H1 (cell line): Measurements from ENCODE around the gene PLEKHM3. TPM values are rescaled to one million over a fixed set of nuclear protein-coding genes. Genes with fewer than 3 reads are reported as not detected.
A peak's percentile ranks its signal among the peaks of the same experiment; 100 is the strongest.

Experiments
- CTCF ChIA-PET: fragments of 300-600 bp; sonication (Branson Sonifier 250); formaldehyde crosslinking; loops from one replicate; lab custom pipeline; 2021; ENCODE audit not compliant: partially characterized antibody; lab: Charles Lee
- POLR2A ChIA-PET: fragments of 300-600 bp; sonication (Branson Sonifier 250); formaldehyde crosslinking; loops from one replicate; lab custom pipeline; 2021; ENCODE audit warnings: inconsistent platforms; ENCODE audit not compliant: partially characterized antibody; lab: Charles Lee
- DNase-seq, 2 experiments: peaks; one replicate each; pipeline versions ENCODE4 v3.0.0 to v3.0.0-alpha.2; 2010 to 2022; ENCODE audit warnings: low spot score in 2 of 2, low read depth in 1 of 2, mixed read lengths in 1 of 2
- FAIRE-seq: peaks from 2 replicates; lab custom pipeline; 2011; peaks lifted over from hg19 to GRCh38; lab: Jason Lieb, UNC
- H2AFZ ChIP-seq: 2 replicates; pipeline ENCODE4 v1.8.1; 2012; ENCODE audit warnings: low read length, inconsistent platforms
- H2AK5ac ChIP-seq: 2 replicates; pipeline ENCODE4 v1.6.1; 2013; ENCODE audit warnings: low read depth, low read length
- H2BK120ac ChIP-seq: replicated peaks from 2 replicates; pipeline ENCODE3; 2013; ENCODE audit warnings: low read depth, low read length, inconsistent platforms
- H2BK12ac ChIP-seq: 2 replicates; pipeline ENCODE4 v1.6.1; 2013; ENCODE audit warnings: low read depth, low read length
- H2BK15ac ChIP-seq: 2 replicates; pipeline ENCODE4 v1.6.1; 2013; ENCODE audit warnings: low read length
- H2BK20ac ChIP-seq: 2 replicates; pipeline ENCODE4 v1.6.1; 2013; ENCODE audit warnings: low read length
- H2BK5ac ChIP-seq: 2 replicates; pipeline ENCODE4 v1.6.1; 2013; ENCODE audit warnings: low read depth, low read length
- H3K14ac ChIP-seq: 2 replicates; pipeline ENCODE4 v1.6.1; 2013; ENCODE audit warnings: inconsistent platforms; ENCODE audit not compliant: insufficient read length
- H3K18ac ChIP-seq: 2 replicates; pipeline ENCODE4 v1.6.1; 2013; ENCODE audit warnings: low read length; ENCODE audit errors: extremely low read depth
- H3K23ac ChIP-seq: 2 replicates; pipeline ENCODE4 v1.6.1; 2013; ENCODE audit warnings: inconsistent platforms; ENCODE audit not compliant: insufficient read length
- H3K23me2 ChIP-seq: 2 replicates; pipeline ENCODE4 v1.6.1; 2013; ENCODE audit warnings: low read depth, low read length
- H3K27ac ChIP-seq: 2 replicates; pipeline ENCODE4 v1.6.1; 2011; ENCODE audit warnings: low read depth, low read length, inconsistent platforms
- H3K27me3 ChIP-seq, 4 experiments: replicated peaks in 1 of 4; 1 replicate in 1 of 4; 2 replicates in 3 of 4; pipeline versions ENCODE4 v1.6.1 to v1.8.1; 2011 to 2013; ENCODE audit warnings: low read length in 3 of 4, mild to moderate bottlenecking in 3 of 4, inconsistent platforms in 2 of 4, mixed read lengths in 2 of 4, moderate library complexity in 1 of 4; ENCODE audit not compliant: control insufficient read depth in 3 of 4, insufficient read depth in 3 of 4; ENCODE audit errors: extremely low read depth in 1 of 4
- H3K36me3 ChIP-seq, 4 experiments: 2 replicates each; pipeline versions ENCODE4 v1.6.1 to v1.8.1; 2011 to 2013; ENCODE audit warnings: mild to moderate bottlenecking in 4 of 4, low read length in 3 of 4, moderate library complexity in 2 of 4, control low read depth in 1 of 4, inconsistent platforms in 1 of 4; ENCODE audit not compliant: insufficient read depth in 4 of 4, control insufficient read depth in 2 of 4
- H3K4ac ChIP-seq: replicated peaks from 2 replicates; pipeline ENCODE3; 2013; ENCODE audit warnings: low read length, low read depth, mixed read lengths, inconsistent platforms; ENCODE audit not compliant: insufficient read length
- H3K4me1 ChIP-seq, 4 experiments: replicated peaks in 1 of 4; 1 replicate in 1 of 4; 2 replicates in 3 of 4; pipeline versions ENCODE4 v1.6.1 to v1.8.1; 2011 to 2013; ENCODE audit warnings: low read length in 3 of 4, inconsistent platforms in 2 of 4, mixed read lengths in 1 of 4; ENCODE audit not compliant: insufficient read depth in 4 of 4, control insufficient read depth in 3 of 4
- H3K4me2 ChIP-seq, 2 experiments: 2 replicates each; pipeline versions ENCODE4 v1.6.1 to v1.8.1; 2011 to 2013; ENCODE audit warnings: low read depth in 2 of 2, low read length in 2 of 2, control low read depth in 1 of 2, inconsistent platforms in 1 of 2, mild to moderate bottlenecking in 1 of 2; ENCODE audit not compliant: insufficient read depth in 1 of 2
- H3K4me3 ChIP-seq, 4 experiments: fragments of 200-600, 300-600 bp in 1 of 4; sonication (generic), shearing (Covaris generic), sonication (Bioruptor Twin) in 1 of 4; 2 replicates each; pipeline versions ENCODE4 v1.5.1 to v1.8.1; 2011 to 2016; ENCODE audit warnings: low read length in 4 of 4, low read depth in 3 of 4, control low read depth in 2 of 4, inconsistent platforms in 2 of 4, mild to moderate bottlenecking in 2 of 4, mixed read lengths in 1 of 4, moderate library complexity in 1 of 4; ENCODE audit not compliant: insufficient read depth in 2 of 4; ENCODE audit errors: extremely low read depth in 1 of 4
- H3K56ac ChIP-seq: replicated peaks from 2 replicates; pipeline ENCODE3; 2013; ENCODE audit warnings: low read depth, mild to moderate bottlenecking, mixed read lengths, low read length, inconsistent platforms; ENCODE audit not compliant: insufficient read length
- H3K79me1 ChIP-seq: 2 replicates; pipeline ENCODE4 v1.6.1; 2013; ENCODE audit warnings: low read depth, low read length, control low read depth
- H3K79me2 ChIP-seq, 2 experiments: 2 replicates each; pipeline versions ENCODE4 v1.6.1 to v1.8.1; 2012 to 2013; ENCODE audit warnings: low read length in 2 of 2, mild to moderate bottlenecking in 2 of 2, inconsistent platforms in 1 of 2; ENCODE audit not compliant: insufficient read depth in 2 of 2, control insufficient read depth in 1 of 2
- H3K9ac ChIP-seq, 4 experiments: replicated peaks in 1 of 4; 1 replicate in 1 of 4; 2 replicates in 3 of 4; pipeline versions ENCODE4 v1.6.1 to v1.8.1; 2011 to 2013; ENCODE audit warnings: low read depth in 3 of 4, low read length in 3 of 4, control low read depth in 2 of 4, mild to moderate bottlenecking in 2 of 4, moderate library complexity in 2 of 4, inconsistent platforms in 1 of 4; ENCODE audit errors: extremely low read depth in 1 of 4
- H3K9me3 ChIP-seq, 2 experiments: 2 replicates each; pipeline versions ENCODE4 v1.6.1 to v1.8.1; 2012 to 2013; ENCODE audit warnings: mild to moderate bottlenecking in 2 of 2, moderate library complexity in 2 of 2, control low read depth in 1 of 2, inconsistent platforms in 1 of 2, low read depth in 1 of 2, low read length in 1 of 2, mixed read lengths in 1 of 2; ENCODE audit not compliant: insufficient read depth in 2 of 2
- H4K20me1 ChIP-seq, 2 experiments: replicated peaks in 1 of 2; 2 replicates each; pipeline versions ENCODE3 to v1.8.1; 2011 to 2013; ENCODE audit warnings: inconsistent platforms in 2 of 2, low read length in 2 of 2, mild to moderate bottlenecking in 1 of 2; ENCODE audit not compliant: insufficient read depth in 2 of 2, control insufficient read depth in 1 of 2
- H4K5ac ChIP-seq: 2 replicates; pipeline ENCODE4 v1.6.1; 2013; ENCODE audit warnings: low read length, low read depth, mixed read lengths, inconsistent platforms; ENCODE audit not compliant: insufficient read length
- H4K8ac ChIP-seq: 2 replicates; pipeline ENCODE4 v1.8.0; 2013; ENCODE audit warnings: mild to moderate bottlenecking, moderate library complexity, low read length, inconsistent platforms; ENCODE audit not compliant: insufficient read depth; ENCODE audit errors: extremely low read depth
- H4K91ac ChIP-seq: replicated peaks from 2 replicates; pipeline ENCODE3; 2013; ENCODE audit warnings: low read length, mixed read lengths, inconsistent platforms; ENCODE audit not compliant: insufficient read length
- ATF2 ChIP-seq: IDR thresholded peaks from 2 replicates; pipeline ENCODE4 v1.6.1; 2012; ENCODE audit warnings: low read length, inconsistent platforms
- CBX5 ChIP-seq: fragments of 300-800, 300-1000 bp; sonication (generic); IDR thresholded peaks from 2 replicates; pipeline ENCODE4 v1.7.1; 2016; ENCODE audit warnings: antibody characterized with exemption, low read length, low read depth
- CEBPB ChIP-seq: IDR thresholded peaks from 2 replicates; pipeline ENCODE4 v1.6.1; 2012; ENCODE audit warnings: low read depth, low read length
- CREB1 ChIP-seq: IDR thresholded peaks from 2 replicates; pipeline ENCODE4 v1.6.1; 2012; ENCODE audit warnings: inconsistent platforms
- FOSL1 ChIP-seq: IDR thresholded peaks from 2 replicates; pipeline ENCODE4 v1.6.1; 2011; ENCODE audit warnings: mild to moderate bottlenecking, low read depth, low read length, moderate library complexity; ENCODE audit not compliant: insufficient read depth
- POLR2A ChIP-seq, 2 experiments: IDR thresholded peaks; 1 replicate in 1 of 2; 2 replicates in 1 of 2; pipeline ENCODE4 v1.6.1; 2011; ENCODE audit warnings: low read depth in 2 of 2, low read length in 2 of 2, mild to moderate bottlenecking in 2 of 2; ENCODE audit errors: control extremely low read depth in 1 of 2
- RNF2 ChIP-seq: fragments of 200-900, 300-1000 bp; sonication (generic); IDR thresholded peaks from 2 replicates; pipeline ENCODE4 v1.7.1; 2016; ENCODE audit warnings: borderline replicate concordance, low read depth, mild to moderate bottlenecking, antibody characterized with exemption, low read length; ENCODE audit not compliant: poor library complexity, severe bottlenecking; ENCODE audit errors: missing control alignments
- SP1 ChIP-seq: IDR thresholded peaks from 2 replicates; pipeline ENCODE4 v1.6.1; 2011; ENCODE audit warnings: low read depth, low read length
- USF2 ChIP-seq: IDR thresholded peaks from 2 replicates; pipeline ENCODE4 v1.6.1; 2011; ENCODE audit warnings: low read length, improper control_type of control experiment
- YY1 ChIP-seq: IDR thresholded peaks from 2 replicates; pipeline ENCODE4 v1.6.1; 2011; ENCODE audit warnings: low read depth, mild to moderate bottlenecking, low read length
- ZNF274 ChIP-seq: IDR thresholded peaks from 2 replicates; pipeline ENCODE4 v1.7.0; 2012; ENCODE audit warnings: low read length, borderline replicate concordance; ENCODE audit errors: extremely low read depth
- WGBS, 2 experiments: shearing (Covaris generic) in 1 of 2; methylation state at CpG; one replicate each; pipeline versions ENCODE4 v1.1.6 to v1.1.7; 2013 to 2015; ENCODE audit warnings: low lambda C conversion rate in 2 of 2, mixed read lengths in 2 of 2, inconsistent platforms in 1 of 2, low coverage in 1 of 2, missing lambda C conversion rate in 1 of 2; ENCODE audit not compliant: insufficient replicate concordance in 2 of 2, insufficient coverage in 1 of 2, insufficient read length in 1 of 2; ENCODE audit errors: extremely low coverage in 1 of 2, missing lambda C conversion rate in 1 of 2; 5-methylcytosine and 5-hydroxymethylcytosine counted together
- polyA plus RNA-seq, 7 experiments: library from polyadenylated mRNA; depleted of rRNA in 3 of 7; stranded (reverse) in 5 of 7; unstranded in 2 of 7; fragments of >200 nt in 5 of 7; fragments of 200-250 nt in 2 of 7; gene quantifications; 1 replicate in 5 of 7; 2 replicates in 1 of 7; 4 replicates in 1 of 7; pipeline versions ENCODE4 v1.2.1 to v1.2.3, GENCODE V29; 2011 to 2013; ENCODE audit warnings: missing spikeins in 2 of 7, mixed read lengths in 2 of 7
- total RNA-seq: library from RNA; stranded (reverse); fragmentation: NEBNext Ultra II Directional; extraction: Animal tissue kit (Norgen Biotek cat#: 25700); gene quantifications from 2 replicates; pipeline ENCODE4 v1.2.1, GENCODE V29; 2021

PLEKHM3 gene
- total and polyA plus RNA-seq, 2 of the 8 experiments (the other 6 are each of a cell fraction or from before 2014, with no cell fraction given), result 2.3 to 5.8 TPM

GRCh38 chr2:207808119-207808518 is 217.2 kb downstream of the PLEKHM3 start:
- Histone ChIP-seq H3K27ac (no peak overlapping the region), H3K36me3 (no peaks in the 10 kb centered on the region), H3K23me2 (0 out of 2 replicates have a peak, but pooled peaks cover 2% of the 10 kb centered on the region), H4K20me1 (no peaks in the 10 kb centered on the region), H2AFZ (no peak overlapping the region), H3K4me3 (no peak overlapping the region), H3K27me3 (no peaks in the 10 kb centered on the region), H3K56ac (no peak overlapping the region), H3K79me2 (no peaks in the 10 kb centered on the region), H3K18ac (peak overlapping the region; percentile 38), H4K5ac (no peak overlapping the region), H2BK12ac (peak overlapping the region; percentile 51), H2BK120ac (no peak overlapping the region), H3K4ac (no peak overlapping the region), H3K4me2 (no peak overlapping the region), H3K4me1 (peaks cover 6 to 30% (median 18%) of the 10 kb centered on the region in 4 experiments; a peak in 6 of 7 replicates), H3K79me1 (no peaks in the 10 kb centered on the region), H3K14ac (no peak overlapping the region), H2BK15ac (peak overlapping the region; percentile 3; the same call in 1 of the 2 replicates), H2AK5ac (no peak overlapping the region), H3K9me3 (no peaks in the 10 kb centered on the region), H3K23ac (no peak overlapping the region), H2BK5ac (peak overlapping the region; percentile 35; the same call in 1 of the 2 replicates), H4K91ac (peak overlapping the region; percentile 38), H4K8ac (no peak overlapping the region), H3K9ac (no peak overlapping the region; a peak in 1 of 7 replicates), H2BK20ac (no peak overlapping the region)
- ChIA-PET POLR2A (no interaction called here), CTCF (interaction anchor here (0.7 to 1.6 kb wide), 5 partner anchors 11 to 190 kb away, joined by 3 to 5 read pairs (median 4); no protein-coding TSS in a partner anchor)
- WGBS, 2 experiments, result 93% methylated on average over 6 of the region's 6 CpGs; no CpG with 5 or more reads in 1 of the 2 experiments
- no peak for FAIRE-seq
- DNase-seq, result no peak
- TF ChIP-seq RNF2 (no peak), ZNF274 (no peak), POLR2A (IDR thresholded peaks at IDR 0.05; ENCODE audit: control extremely low read depth in 1 of 2, low read depth in 2 of 2, low read length in 2 of 2) (no peak), CBX5 (no peak), ATF2 (no peak), CREB1 (no peak), USF2 (no peak), YY1 (no peak), CEBPB (no peak), SP1 (no peak), FOSL1 (no peak)
